NT2/D1 (cell line): ENCODE results near the gene TMEM187.

Experiments
- SUZ12 ChIP-seq: IDR thresholded peaks from 2 replicates; pipeline ENCODE4 v1.6.1; 2011; ENCODE audit not compliant: insufficient read length, insufficient read depth; ENCODE audit errors: extremely low read depth
- YY1 ChIP-seq: IDR thresholded peaks from 2 replicates; pipeline ENCODE4 v1.6.1; 2011; ENCODE audit not compliant: insufficient read length, insufficient read depth
- ZNF274 ChIP-seq: IDR thresholded peaks from 2 replicates; pipeline ENCODE4 v1.6.1; 2011; ENCODE audit warnings: mild to moderate bottlenecking, low read depth, low read length

DNA sequence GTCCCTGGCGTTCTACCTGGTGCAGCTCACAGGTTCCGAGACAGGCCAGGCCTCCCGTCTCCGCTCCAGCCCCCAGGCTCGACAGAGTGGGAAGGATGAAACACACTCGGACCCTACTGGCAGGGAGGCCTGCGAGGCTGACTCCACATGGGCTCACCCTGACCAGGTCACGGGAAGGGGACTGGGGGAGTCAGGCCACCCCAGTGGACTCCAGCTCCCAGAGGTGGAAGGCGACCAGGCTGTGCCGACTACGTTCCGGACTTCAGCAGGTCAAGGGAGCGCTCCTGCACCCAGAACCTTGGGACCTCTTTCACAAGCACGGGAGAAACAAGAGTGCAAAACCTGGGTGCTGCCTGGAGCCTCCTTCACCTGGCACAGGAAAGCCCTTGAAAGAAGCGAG lies 51.7 kb downstream of the TMEM187 start:
- TF ChIP-seq YY1 (no peak), SUZ12 (no peak), ZNF274 (no peak)
